GM23338 (cell line): ENCODE measurements around the gene PPM1H. TPM values are rescaled to one million over a fixed set of nuclear protein-coding genes. Genes with fewer than 3 reads are reported as not detected.

Experiments
- ATAC-seq: fragments of 200-7000 bp; cut with Tn5 transposase; 3 replicates; pipeline ENCODE4 v1.9.1; 2020
- DNase-seq: peaks from one replicate; pipeline ENCODE4 v3.0.0-alpha.2; 2015; ENCODE audit warnings: low spot score
- H2AFZ ChIP-seq: fragments of 200-600 bp; sonication (generic); 2 replicates; pipeline ENCODE4 v1.8.0; 2016; ENCODE audit warnings: antibody characterized with exemption, mild to moderate bottlenecking, moderate library complexity
- H3F3A ChIP-seq: fragments of 200-600 bp; sonication (generic); replicated peaks from 2 replicates; pipeline ENCODE4 v1.8.0; 2017; ENCODE audit warnings: antibody characterized with exemption, mixed run types, low read depth
- H3K27ac ChIP-seq: fragments of 200-600 bp; sonication (generic); 2 replicates; pipeline ENCODE4 v1.6.1; 2016; ENCODE audit warnings: low read depth
- H3K27me3 ChIP-seq: fragments of 200-600 bp; sonication (generic); 2 replicates; pipeline ENCODE4 v1.8.0; 2016; ENCODE audit warnings: mild to moderate bottlenecking, mixed run types, moderate library complexity; ENCODE audit not compliant: insufficient read depth
- H3K36me3 ChIP-seq: fragments of 200-600 bp; sonication (generic); 2 replicates; pipeline ENCODE4 v1.8.0; 2016; ENCODE audit warnings: mild to moderate bottlenecking; ENCODE audit not compliant: insufficient read depth
- H3K4me1 ChIP-seq: fragments of 200-600 bp; sonication (generic); 2 replicates; pipeline ENCODE4 v1.8.0; 2016; ENCODE audit warnings: mild to moderate bottlenecking, moderate library complexity; ENCODE audit not compliant: insufficient read depth
- H3K4me2 ChIP-seq: fragments of 200-600 bp; sonication (generic); 2 replicates; pipeline ENCODE4 v1.7.1; 2017; ENCODE audit warnings: mixed run types
- H3K4me3 ChIP-seq: fragments of 200-600 bp; sonication (generic); 2 replicates; pipeline ENCODE4 v1.6.1; 2016; ENCODE audit warnings: mixed run types
- H3K79me2 ChIP-seq: fragments of 200-600 bp; sonication (generic); replicated peaks from 2 replicates; pipeline ENCODE4 v1.8.0; 2017; ENCODE audit warnings: mild to moderate bottlenecking; ENCODE audit not compliant: insufficient read depth
- H3K9me2 ChIP-seq: fragments of 200-600 bp; sonication (generic); 2 replicates; pipeline ENCODE4 v1.8.0; 2017; ENCODE audit not compliant: insufficient read depth
- H4K20me1 ChIP-seq: fragments of 200-600 bp; sonication (generic); replicated peaks from 2 replicates; pipeline ENCODE4 v1.8.0; 2017; ENCODE audit warnings: mild to moderate bottlenecking; ENCODE audit not compliant: insufficient read depth
- H3K27ac Mint-ChIP-seq: 2 replicates; pipeline ENCODE4 v1.8.0; 2020; ENCODE audit warnings: inconsistent platforms, mild to moderate bottlenecking, moderate library complexity, mixed read lengths
- H3K27me3 Mint-ChIP-seq: 3 replicates; pipeline ENCODE4 v1.8.0; 2022; ENCODE audit warnings: low read depth, mild to moderate bottlenecking, moderate library complexity, mixed read lengths, inconsistent platforms; ENCODE audit not compliant: insufficient read depth, poor library complexity
- H3K36me3 Mint-ChIP-seq: 3 replicates; pipeline ENCODE4 v1.8.0; 2021; ENCODE audit warnings: low read depth, mild to moderate bottlenecking, inconsistent platforms, moderate library complexity, mixed read lengths
- H3K4me1 Mint-ChIP-seq: 3 replicates; pipeline ENCODE4 v1.8.0; 2020; ENCODE audit warnings: mild to moderate bottlenecking, inconsistent platforms, mixed read lengths
- H3K4me3 Mint-ChIP-seq: 3 replicates; pipeline ENCODE4 v1.8.0; 2021; ENCODE audit warnings: moderate library complexity, mild to moderate bottlenecking, inconsistent platforms, mixed read lengths
- H3K9me3 Mint-ChIP-seq: 3 replicates; pipeline ENCODE4 v1.8.0; 2020; ENCODE audit warnings: moderate library complexity, mild to moderate bottlenecking, inconsistent platforms, mixed read lengths
- CREB1 ChIP-seq: fragments of 250-450 bp; sonication (Bioruptor Pico); IDR thresholded peaks from 2 replicates; pipeline ENCODE4 v1.5.0; 2020; ENCODE audit warnings: low read depth, mild to moderate bottlenecking, moderate library complexity
- EZH2 ChIP-seq: fragments of 200-600 bp; sonication (generic); IDR thresholded peaks from one replicate; pipeline ENCODE4 v1.8.0; 2017; ENCODE audit warnings: antibody characterized with exemption, mild to moderate bottlenecking, low read depth; ENCODE audit not compliant: unreplicated experiment
- EZH2phosphoT487 ChIP-seq: fragments of 200-600 bp; sonication (generic); IDR thresholded peaks from one replicate; pipeline ENCODE4 v1.8.1; 2018; ENCODE audit warnings: antibody characterized with exemption; ENCODE audit not compliant: unreplicated experiment
- JUNB ChIP-seq: IDR thresholded peaks from one replicate; pipeline ENCODE4 v1.6.1; 2016; ENCODE audit warnings: antibody characterized with exemption; ENCODE audit not compliant: unreplicated experiment
- NANOG ChIP-seq: IDR thresholded peaks from 2 replicates; pipeline ENCODE4 v1.6.1; 2016; ENCODE audit warnings: antibody characterized with exemption, borderline replicate concordance
- POLR2AphosphoS5 ChIP-seq: IDR thresholded peaks from 2 replicates; pipeline ENCODE4 v1.6.1; 2016; ENCODE audit warnings: antibody characterized with exemption, low read depth
- STAT1 ChIP-seq: IDR thresholded peaks from one replicate; pipeline ENCODE4 v1.6.1; 2016; ENCODE audit warnings: antibody characterized with exemption; ENCODE audit not compliant: unreplicated experiment
- ZNF114 ChIP-seq: fragments of 250-450 bp; sonication (Bioruptor Pico); IDR thresholded peaks from 2 replicates; pipeline ENCODE4 v1.5.0; 2020; ENCODE audit warnings: mild to moderate bottlenecking, moderate library complexity
- ZNF331 ChIP-seq: fragments of 250-450 bp; sonication (Bioruptor Pico); IDR thresholded peaks from 2 replicates; pipeline ENCODE4 v1.5.0; 2020; ENCODE audit warnings: low read depth, mild to moderate bottlenecking, moderate library complexity
- polyA plus RNA-seq: library from polyadenylated mRNA; unstranded; fragments of >200 nt; fragmentation: Nextera tagmentation; extraction: Ambion mirVana; gene quantifications from 2 replicates; pipeline ENCODE4 v1.2.1, GENCODE V29; 2016
- total RNA-seq: library from RNA; depleted of rRNA; stranded (reverse); fragments of >200 nt; shearing (Covaris generic); gene quantifications from 2 replicates; pipeline ENCODE4 v1.2.3, GENCODE V29; 2014
- TF ChIP-seq, protein P1 (sequence below): fragments of 250-450 bp; sonication (Bioruptor Pico); IDR thresholded peaks from 2 replicates; pipeline ENCODE4 v1.5.0; 2020; ENCODE audit warnings: mild to moderate bottlenecking, moderate library complexity
- TF ChIP-seq, protein P2 (sequence below): IDR thresholded peaks from one replicate; pipeline ENCODE4 v1.6.1; 2018; ENCODE audit warnings: antibody characterized with exemption; ENCODE audit not compliant: unreplicated experiment
- TF ChIP-seq, protein P3 (sequence below): IDR thresholded peaks from 2 replicates; pipeline ENCODE4 v1.6.1; 2016; ENCODE audit warnings: antibody characterized with exemption
- TF ChIP-seq, protein P4 (sequence below), 2 experiments: fragments of 200-600 bp in 1 of 2; sonication (generic) in 1 of 2; conservative IDR thresholded peaks; 2 replicates each; pipeline versions ENCODE4 v1.5.1 to v1.6.1; 2016 to 2017; ENCODE audit warnings: antibody characterized with exemption in 2 of 2, low read depth in 2 of 2, mild to moderate bottlenecking in 2 of 2, moderate library complexity in 1 of 2

PPM1H gene
- total and polyA plus RNA-seq, 2 experiments from 2014 or later = 11.4 to 41.2 TPM

DNA sequence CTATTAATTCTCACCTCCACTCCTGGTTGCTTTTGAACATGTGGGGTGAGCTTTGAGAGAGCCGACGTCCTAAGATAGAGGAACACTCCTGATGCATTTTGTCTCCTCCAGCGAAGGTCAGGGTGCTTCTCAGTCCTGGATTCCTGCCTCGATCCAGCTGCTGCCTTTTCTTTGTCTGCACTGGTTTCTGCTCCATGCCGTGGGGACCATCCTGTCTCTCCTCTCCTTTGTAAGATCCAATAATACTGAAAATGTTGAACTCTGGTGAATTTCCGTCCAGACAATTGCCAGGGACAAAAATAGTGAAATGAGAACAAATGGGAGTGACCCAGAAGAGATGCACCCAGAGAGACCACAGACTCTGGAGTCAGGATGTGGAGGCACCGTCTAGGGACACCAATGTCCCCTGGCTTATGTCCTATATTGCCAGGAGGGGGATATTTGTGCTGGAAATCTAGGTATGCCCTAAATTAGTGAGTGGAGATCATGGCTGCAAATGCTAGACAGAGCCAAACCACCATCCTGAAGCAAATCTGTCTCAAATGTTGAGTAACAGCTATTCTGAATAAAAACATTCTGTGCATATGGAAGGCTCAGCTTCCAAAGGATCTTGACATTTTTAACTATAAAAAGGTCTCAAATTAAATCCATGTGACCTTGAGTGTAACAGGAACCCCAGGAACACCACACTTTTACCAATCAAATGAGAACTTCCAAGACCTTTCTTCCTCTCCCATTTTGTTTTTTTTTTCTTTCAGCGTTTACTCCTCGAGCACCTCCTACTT is 170.9 kb downstream of the PPM1H start:
- DNase-seq (no peak), ATAC-seq (no peak)
- Histone ChIP-seq H3K79me2 (no peaks in the 10 kb centered on the region; the same call in 1 of the 2 replicates), H3K4me2 (no peak overlapping the region), H3F3A (no peaks in the 10 kb centered on the region), H4K20me1 (no peaks in the 10 kb centered on the region; the same call in 1 of the 2 replicates), H3K4me1 (no peaks in the 10 kb centered on the region), H3K4me3 (no peak overlapping the region), H3K9me2 (no peaks in the 10 kb centered on the region), H3K36me3 (no peaks in the 10 kb centered on the region; the same call in 1 of the 2 replicates), H3K27ac (no peak overlapping the region), H3K27me3 (no peaks in the 10 kb centered on the region), H2AFZ (no peak overlapping the region)
- TF ChIP-seq EZH2phosphoT487 (no peak), JUNB (no peak), EZH2 (no peak), ZNF331 (no peak), NANOG (no peak), POLR2AphosphoS5 (no peak), ZNF114 (CRISPR knock-in tag) (no peak), STAT1 (no peak), CREB1 (CRISPR knock-in tag) (no peak)
- TF ChIP-seq, protein P1, sequence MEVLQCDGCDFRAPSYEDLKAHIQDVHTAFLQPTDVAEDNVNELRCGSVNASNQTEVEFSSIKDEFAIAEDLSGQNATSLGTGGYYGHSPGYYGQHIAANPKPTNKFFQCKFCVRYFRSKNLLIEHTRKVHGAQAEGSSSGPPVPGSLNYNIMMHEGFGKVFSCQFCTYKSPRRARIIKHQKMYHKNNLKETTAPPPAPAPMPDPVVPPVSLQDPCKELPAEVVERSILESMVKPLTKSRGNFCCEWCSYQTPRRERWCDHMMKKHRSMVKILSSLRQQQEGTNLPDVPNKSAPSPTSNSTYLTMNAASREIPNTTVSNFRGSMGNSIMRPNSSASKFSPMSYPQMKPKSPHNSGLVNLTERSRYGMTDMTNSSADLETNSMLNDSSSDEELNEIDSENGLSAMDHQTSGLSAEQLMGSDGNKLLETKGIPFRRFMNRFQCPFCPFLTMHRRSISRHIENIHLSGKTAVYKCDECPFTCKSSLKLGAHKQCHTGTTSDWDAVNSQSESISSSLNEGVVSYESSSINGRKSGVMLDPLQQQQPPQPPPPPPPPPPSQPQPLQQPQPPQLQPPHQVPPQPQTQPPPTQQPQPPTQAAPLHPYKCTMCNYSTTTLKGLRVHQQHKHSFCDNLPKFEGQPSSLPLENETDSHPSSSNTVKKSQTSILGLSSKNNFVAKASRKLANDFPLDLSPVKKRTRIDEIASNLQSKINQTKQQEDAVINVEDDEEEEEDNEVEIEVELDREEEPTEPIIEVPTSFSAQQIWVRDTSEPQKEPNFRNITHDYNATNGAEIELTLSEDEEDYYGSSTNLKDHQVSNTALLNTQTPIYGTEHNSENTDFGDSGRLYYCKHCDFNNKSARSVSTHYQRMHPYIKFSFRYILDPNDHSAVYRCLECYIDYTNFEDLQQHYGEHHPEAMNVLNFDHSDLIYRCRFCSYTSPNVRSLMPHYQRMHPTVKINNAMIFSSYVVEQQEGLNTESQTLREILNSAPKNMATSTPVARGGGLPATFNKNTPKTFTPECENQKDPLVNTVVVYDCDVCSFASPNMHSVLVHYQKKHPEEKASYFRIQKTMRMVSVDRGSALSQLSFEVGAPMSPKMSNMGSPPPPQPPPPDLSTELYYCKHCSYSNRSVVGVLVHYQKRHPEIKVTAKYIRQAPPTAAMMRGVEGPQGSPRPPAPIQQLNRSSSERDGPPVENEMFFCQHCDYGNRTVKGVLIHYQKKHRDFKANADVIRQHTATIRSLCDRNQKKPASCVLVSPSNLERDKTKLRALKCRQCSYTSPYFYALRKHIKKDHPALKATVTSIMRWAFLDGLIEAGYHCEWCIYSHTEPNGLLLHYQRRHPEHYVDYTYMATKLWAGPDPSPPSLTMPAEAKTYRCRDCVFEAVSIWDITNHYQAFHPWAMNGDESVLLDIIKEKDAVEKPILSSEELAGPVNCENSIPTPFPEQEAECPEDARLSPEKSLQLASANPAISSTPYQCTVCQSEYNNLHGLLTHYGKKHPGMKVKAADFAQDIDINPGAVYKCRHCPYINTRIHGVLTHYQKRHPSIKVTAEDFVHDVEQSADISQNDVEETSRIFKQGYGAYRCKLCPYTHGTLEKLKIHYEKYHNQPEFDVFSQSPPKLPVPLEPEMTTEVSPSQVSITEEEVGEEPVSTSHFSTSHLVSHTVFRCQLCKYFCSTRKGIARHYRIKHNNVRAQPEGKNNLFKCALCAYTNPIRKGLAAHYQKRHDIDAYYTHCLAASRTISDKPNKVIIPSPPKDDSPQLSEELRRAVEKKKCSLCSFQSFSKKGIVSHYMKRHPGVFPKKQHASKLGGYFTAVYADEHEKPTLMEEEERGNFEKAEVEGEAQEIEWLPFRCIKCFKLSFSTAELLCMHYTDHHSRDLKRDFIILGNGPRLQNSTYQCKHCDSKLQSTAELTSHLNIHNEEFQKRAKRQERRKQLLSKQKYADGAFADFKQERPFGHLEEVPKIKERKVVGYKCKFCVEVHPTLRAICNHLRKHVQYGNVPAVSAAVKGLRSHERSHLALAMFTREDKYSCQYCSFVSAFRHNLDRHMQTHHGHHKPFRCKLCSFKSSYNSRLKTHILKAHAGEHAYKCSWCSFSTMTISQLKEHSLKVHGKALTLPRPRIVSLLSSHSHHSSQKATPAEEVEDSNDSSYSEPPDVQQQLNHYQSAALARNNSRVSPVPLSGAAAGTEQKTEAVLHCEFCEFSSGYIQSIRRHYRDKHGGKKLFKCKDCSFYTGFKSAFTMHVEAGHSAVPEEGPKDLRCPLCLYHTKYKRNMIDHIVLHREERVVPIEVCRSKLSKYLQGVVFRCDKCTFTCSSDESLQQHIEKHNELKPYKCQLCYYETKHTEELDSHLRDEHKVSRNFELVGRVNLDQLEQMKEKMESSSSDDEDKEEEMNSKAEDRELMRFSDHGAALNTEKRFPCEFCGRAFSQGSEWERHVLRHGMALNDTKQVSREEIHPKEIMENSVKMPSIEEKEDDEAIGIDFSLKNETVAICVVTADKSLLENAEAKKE = no peak
- TF ChIP-seq, protein P2, sequence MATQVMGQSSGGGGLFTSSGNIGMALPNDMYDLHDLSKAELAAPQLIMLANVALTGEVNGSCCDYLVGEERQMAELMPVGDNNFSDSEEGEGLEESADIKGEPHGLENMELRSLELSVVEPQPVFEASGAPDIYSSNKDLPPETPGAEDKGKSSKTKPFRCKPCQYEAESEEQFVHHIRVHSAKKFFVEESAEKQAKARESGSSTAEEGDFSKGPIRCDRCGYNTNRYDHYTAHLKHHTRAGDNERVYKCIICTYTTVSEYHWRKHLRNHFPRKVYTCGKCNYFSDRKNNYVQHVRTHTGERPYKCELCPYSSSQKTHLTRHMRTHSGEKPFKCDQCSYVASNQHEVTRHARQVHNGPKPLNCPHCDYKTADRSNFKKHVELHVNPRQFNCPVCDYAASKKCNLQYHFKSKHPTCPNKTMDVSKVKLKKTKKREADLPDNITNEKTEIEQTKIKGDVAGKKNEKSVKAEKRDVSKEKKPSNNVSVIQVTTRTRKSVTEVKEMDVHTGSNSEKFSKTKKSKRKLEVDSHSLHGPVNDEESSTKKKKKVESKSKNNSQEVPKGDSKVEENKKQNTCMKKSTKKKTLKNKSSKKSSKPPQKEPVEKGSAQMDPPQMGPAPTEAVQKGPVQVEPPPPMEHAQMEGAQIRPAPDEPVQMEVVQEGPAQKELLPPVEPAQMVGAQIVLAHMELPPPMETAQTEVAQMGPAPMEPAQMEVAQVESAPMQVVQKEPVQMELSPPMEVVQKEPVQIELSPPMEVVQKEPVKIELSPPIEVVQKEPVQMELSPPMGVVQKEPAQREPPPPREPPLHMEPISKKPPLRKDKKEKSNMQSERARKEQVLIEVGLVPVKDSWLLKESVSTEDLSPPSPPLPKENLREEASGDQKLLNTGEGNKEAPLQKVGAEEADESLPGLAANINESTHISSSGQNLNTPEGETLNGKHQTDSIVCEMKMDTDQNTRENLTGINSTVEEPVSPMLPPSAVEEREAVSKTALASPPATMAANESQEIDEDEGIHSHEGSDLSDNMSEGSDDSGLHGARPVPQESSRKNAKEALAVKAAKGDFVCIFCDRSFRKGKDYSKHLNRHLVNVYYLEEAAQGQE = no peak
- TF ChIP-seq, protein P3, sequence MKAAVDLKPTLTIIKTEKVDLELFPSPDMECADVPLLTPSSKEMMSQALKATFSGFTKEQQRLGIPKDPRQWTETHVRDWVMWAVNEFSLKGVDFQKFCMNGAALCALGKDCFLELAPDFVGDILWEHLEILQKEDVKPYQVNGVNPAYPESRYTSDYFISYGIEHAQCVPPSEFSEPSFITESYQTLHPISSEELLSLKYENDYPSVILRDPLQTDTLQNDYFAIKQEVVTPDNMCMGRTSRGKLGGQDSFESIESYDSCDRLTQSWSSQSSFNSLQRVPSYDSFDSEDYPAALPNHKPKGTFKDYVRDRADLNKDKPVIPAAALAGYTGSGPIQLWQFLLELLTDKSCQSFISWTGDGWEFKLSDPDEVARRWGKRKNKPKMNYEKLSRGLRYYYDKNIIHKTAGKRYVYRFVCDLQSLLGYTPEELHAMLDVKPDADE = no peak
- TF ChIP-seq, protein P4, sequence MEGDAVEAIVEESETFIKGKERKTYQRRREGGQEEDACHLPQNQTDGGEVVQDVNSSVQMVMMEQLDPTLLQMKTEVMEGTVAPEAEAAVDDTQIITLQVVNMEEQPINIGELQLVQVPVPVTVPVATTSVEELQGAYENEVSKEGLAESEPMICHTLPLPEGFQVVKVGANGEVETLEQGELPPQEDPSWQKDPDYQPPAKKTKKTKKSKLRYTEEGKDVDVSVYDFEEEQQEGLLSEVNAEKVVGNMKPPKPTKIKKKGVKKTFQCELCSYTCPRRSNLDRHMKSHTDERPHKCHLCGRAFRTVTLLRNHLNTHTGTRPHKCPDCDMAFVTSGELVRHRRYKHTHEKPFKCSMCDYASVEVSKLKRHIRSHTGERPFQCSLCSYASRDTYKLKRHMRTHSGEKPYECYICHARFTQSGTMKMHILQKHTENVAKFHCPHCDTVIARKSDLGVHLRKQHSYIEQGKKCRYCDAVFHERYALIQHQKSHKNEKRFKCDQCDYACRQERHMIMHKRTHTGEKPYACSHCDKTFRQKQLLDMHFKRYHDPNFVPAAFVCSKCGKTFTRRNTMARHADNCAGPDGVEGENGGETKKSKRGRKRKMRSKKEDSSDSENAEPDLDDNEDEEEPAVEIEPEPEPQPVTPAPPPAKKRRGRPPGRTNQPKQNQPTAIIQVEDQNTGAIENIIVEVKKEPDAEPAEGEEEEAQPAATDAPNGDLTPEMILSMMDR (conservative IDR thresholded peaks at IDR 0.05; ENCODE audit: low read depth in 2 of 2) = no peak
- no peak overlapping the region for H3K4me3 Mint-ChIP-seq
- peaks cover 9% of the 10 kb centered on the region for H3K4me1 Mint-ChIP-seq
- no peak overlapping the region for H3K27ac Mint-ChIP-seq
- H3K27me3 Mint-ChIP-seq = peaks cover 10% of the 10 kb centered on the region
- H3K9me3 Mint-ChIP-seq = peaks cover 19% of the 10 kb centered on the region
- H3K36me3 Mint-ChIP-seq = peaks cover 31% of the 10 kb centered on the region
